Measurements from ENCODE around the gene CDS2. TPM values are rescaled to one million over a fixed set of nuclear protein-coding genes. Genes with fewer than 3 reads are reported as not detected.

CDS2 gene
- polyA plus RNA-seq, 1 donor from 2014 or later, result 66.7 TPM

DNA sequence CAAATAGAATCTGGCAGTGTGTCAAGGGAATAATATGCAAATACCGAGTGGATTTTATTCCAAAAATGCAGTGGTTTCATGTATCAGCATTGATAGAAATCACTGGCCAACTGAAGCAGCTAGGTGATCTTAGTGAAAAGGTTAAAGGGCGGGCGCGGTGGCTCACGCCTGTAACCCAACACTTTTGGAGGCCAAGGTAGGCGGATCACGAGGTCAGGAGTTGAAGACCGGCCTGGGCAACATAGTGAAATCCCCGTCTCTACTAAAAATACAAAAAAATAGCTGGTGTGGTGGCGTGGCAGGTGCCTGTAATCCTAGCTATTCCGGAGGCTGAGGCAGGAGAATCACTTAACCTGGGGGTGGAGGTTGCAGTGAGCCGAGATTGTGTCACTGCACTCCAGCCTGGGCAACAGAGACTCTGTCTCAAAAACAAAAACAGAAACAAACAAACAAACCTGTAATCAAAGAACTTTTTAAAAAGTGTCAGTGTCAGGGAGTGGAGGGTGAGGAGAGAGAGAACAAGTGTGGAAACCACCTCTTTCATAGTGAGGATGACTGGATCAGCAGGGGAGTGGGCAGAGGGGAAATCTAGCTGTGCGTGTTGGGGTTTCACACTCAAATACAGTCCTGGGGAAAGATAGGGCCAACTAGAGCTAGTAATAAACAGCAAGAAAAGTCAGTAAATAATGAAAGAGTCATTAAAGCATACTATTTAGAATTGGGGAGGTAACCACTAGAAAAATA lies 57.1 kb downstream of the CDS2 start:
- Histone ChIP-seq H4K20me1 (ENCODE audit: insufficient read depth) (no peaks in the 10 kb centered on the region), H3K27me3 (ENCODE audit: insufficient read depth, low read depth, low read length) (no peaks in the 10 kb centered on the region), H3K36me3 (ENCODE audit: insufficient read depth, low read length) (peaks cover 6% of the 10 kb centered on the region), H3K9ac (ENCODE audit: low read length) (no peak overlapping the region), H3F3A (ENCODE audit: insufficient read depth, low read length, poor library complexity, severe bottlenecking) (no peaks in the 10 kb centered on the region), H3K4me3 (ENCODE audit: low read length) (no peak overlapping the region), H2AFZ (ENCODE audit: low read depth, low read length) (no peak overlapping the region), H3K4me2 (ENCODE audit: low read length) (no peak overlapping the region), H3K27ac (ENCODE audit: low read length) (no peak overlapping the region), H3K9me2 (ENCODE audit: insufficient read depth, low read length) (no peaks in the 10 kb centered on the region), H3K79me2 (replicated peaks; ENCODE audit: insufficient read depth, low read length) (no peaks in the 10 kb centered on the region), H3K9me3 (ENCODE audit: low read length) (no peaks in the 10 kb centered on the region)
- TF ChIP-seq, protein P1, sequence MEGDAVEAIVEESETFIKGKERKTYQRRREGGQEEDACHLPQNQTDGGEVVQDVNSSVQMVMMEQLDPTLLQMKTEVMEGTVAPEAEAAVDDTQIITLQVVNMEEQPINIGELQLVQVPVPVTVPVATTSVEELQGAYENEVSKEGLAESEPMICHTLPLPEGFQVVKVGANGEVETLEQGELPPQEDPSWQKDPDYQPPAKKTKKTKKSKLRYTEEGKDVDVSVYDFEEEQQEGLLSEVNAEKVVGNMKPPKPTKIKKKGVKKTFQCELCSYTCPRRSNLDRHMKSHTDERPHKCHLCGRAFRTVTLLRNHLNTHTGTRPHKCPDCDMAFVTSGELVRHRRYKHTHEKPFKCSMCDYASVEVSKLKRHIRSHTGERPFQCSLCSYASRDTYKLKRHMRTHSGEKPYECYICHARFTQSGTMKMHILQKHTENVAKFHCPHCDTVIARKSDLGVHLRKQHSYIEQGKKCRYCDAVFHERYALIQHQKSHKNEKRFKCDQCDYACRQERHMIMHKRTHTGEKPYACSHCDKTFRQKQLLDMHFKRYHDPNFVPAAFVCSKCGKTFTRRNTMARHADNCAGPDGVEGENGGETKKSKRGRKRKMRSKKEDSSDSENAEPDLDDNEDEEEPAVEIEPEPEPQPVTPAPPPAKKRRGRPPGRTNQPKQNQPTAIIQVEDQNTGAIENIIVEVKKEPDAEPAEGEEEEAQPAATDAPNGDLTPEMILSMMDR (IDR thresholded peaks at IDR 0.05; ENCODE audit: poor library complexity, severe bottlenecking), result no peak
- no peak for TF ChIP-seq RAD21 (conservative IDR thresholded peaks at IDR 0.05)
- TF ChIP-seq EP300 (conservative IDR thresholded peaks at IDR 0.05; ENCODE audit: poor library complexity, severe bottlenecking), result no peak
- no peak for TF ChIP-seq TAF1 (IDR thresholded peaks at IDR 0.05; ENCODE audit: low read depth)
- TF ChIP-seq POLR2AphosphoS5 (IDR thresholded peaks at IDR 0.05), result no peak

DNA sequence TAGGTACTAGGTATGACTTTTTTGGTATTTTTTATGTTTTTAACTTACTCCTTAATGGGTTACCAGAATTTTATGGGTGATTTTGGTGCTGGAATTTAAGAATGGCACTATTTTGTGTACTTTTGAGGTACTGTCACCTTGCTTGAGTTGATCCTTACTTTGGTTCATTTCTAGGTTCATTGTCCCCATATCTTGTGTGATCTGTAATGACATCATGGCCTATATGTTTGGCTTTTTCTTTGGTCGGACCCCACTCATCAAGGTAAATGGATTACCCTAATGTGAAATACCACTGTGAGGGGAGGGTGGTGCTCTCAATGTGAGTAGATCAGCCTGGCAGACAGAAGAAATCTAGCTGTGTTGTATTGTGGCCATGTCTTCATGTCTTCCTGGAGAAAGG lies 57.9 kb downstream of the CDS2 start:
- H3K27ac ChIP-seq (ENCODE audit: low read length), result no peak overlapping the region
- no peaks in the 10 kb centered on the region for H3F3A ChIP-seq (ENCODE audit: insufficient read depth, low read length, poor library complexity, severe bottlenecking)

More for the DNA sequence above, 57.9 kb downstream of the CDS2 start:
- no peak overlapping the region for H3K9ac ChIP-seq (ENCODE audit: low read length)
- no peaks in the 10 kb centered on the region for H3K9me3 ChIP-seq (ENCODE audit: low read length)
- peaks cover 7% of the 10 kb centered on the region for H3K36me3 ChIP-seq (ENCODE audit: insufficient read depth, low read length)
- H3K4me3 ChIP-seq (ENCODE audit: low read length), result no peak overlapping the region
- H3K9me2 ChIP-seq (ENCODE audit: insufficient read depth, low read length), result no peaks in the 10 kb centered on the region
- H3K27me3 ChIP-seq (ENCODE audit: insufficient read depth, low read depth, low read length), result no peaks in the 10 kb centered on the region
- H3K4me2 ChIP-seq (ENCODE audit: low read length), result no peak overlapping the region
- H4K20me1 ChIP-seq (ENCODE audit: insufficient read depth), result no peaks in the 10 kb centered on the region
- H3K79me2 ChIP-seq (replicated peaks; ENCODE audit: insufficient read depth, low read length), result no peaks in the 10 kb centered on the region
- no peak overlapping the region for H2AFZ ChIP-seq (ENCODE audit: low read depth, low read length)
- no peak for TF ChIP-seq EP300 (conservative IDR thresholded peaks at IDR 0.05; ENCODE audit: poor library complexity, severe bottlenecking)
- no peak for TF ChIP-seq POLR2AphosphoS5 (IDR thresholded peaks at IDR 0.05)
- TF ChIP-seq MXI1 (conservative IDR thresholded peaks at IDR 0.05; ENCODE audit: poor library complexity, severe bottlenecking), result no peak
- TF ChIP-seq EZH2 (IDR thresholded peaks at IDR 0.05; ENCODE audit: borderline replicate concordance, insufficient read depth, low read length, poor library complexity, severe bottlenecking), result no peak
- TF ChIP-seq, protein P1 (IDR thresholded peaks at IDR 0.05; ENCODE audit: poor library complexity, severe bottlenecking), result no peak
- TF ChIP-seq TAF1 (IDR thresholded peaks at IDR 0.05; ENCODE audit: low read depth), result no peak
- TF ChIP-seq RAD21 (conservative IDR thresholded peaks at IDR 0.05), result no peak
- no peak for TF ChIP-seq SMC3 (conservative IDR thresholded peaks at IDR 0.05; ENCODE audit: poor library complexity)
- TF ChIP-seq, protein P2, sequence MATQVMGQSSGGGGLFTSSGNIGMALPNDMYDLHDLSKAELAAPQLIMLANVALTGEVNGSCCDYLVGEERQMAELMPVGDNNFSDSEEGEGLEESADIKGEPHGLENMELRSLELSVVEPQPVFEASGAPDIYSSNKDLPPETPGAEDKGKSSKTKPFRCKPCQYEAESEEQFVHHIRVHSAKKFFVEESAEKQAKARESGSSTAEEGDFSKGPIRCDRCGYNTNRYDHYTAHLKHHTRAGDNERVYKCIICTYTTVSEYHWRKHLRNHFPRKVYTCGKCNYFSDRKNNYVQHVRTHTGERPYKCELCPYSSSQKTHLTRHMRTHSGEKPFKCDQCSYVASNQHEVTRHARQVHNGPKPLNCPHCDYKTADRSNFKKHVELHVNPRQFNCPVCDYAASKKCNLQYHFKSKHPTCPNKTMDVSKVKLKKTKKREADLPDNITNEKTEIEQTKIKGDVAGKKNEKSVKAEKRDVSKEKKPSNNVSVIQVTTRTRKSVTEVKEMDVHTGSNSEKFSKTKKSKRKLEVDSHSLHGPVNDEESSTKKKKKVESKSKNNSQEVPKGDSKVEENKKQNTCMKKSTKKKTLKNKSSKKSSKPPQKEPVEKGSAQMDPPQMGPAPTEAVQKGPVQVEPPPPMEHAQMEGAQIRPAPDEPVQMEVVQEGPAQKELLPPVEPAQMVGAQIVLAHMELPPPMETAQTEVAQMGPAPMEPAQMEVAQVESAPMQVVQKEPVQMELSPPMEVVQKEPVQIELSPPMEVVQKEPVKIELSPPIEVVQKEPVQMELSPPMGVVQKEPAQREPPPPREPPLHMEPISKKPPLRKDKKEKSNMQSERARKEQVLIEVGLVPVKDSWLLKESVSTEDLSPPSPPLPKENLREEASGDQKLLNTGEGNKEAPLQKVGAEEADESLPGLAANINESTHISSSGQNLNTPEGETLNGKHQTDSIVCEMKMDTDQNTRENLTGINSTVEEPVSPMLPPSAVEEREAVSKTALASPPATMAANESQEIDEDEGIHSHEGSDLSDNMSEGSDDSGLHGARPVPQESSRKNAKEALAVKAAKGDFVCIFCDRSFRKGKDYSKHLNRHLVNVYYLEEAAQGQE (IDR thresholded peaks at IDR 0.05; ENCODE audit: borderline replicate concordance), result no peak
